HG03097 (cell line): ENCODE results near the gene TPSAB1.
"Not testable (repeated sequence)": the region's sequence is repeated elsewhere in the genome, so short reads cannot be mapped to it uniquely, and the experiment has no call there.

ENCODE experiments used
- ATAC-seq: cut with Tn5 transposase; IDR thresholded peaks from one replicate; pipeline ENCODE4 v1.9.1; 2021; ENCODE audit not compliant: unreplicated experiment, low FRiP score

The TPSAB1 gene

GRCh38 chr16:1222553-1223354 is 17.8 kb upstream of the TPSAB1 start:
- ATAC-seq = no peak

- ATAC-seq = no peak
Observed at GRCh38 chr16:1223355-1224214, 16.9 kb upstream of the TPSAB1 start.

GRCh38 chr16:1224558-1224957 is 15.9 kb upstream of the TPSAB1 start:
- ATAC-seq = no peak

GRCh38 chr16:1225051-1225451 is 15.5 kb upstream of the TPSAB1 start, which contains the start of gene TPSG1:
Gene TPSG1 (minus strand): TSS chr16:1225268. CDS start chr16:1225252, 16 bp downstream.
- no peak for ATAC-seq

GRCh38 chr16:1225728-1226311 is 14.7 kb upstream of the TPSAB1 start:
- ATAC-seq = not testable (repeated sequence)

GRCh38 chr16:1226692-1227091 is 13.8 kb upstream of the TPSAB1 start:
- ATAC-seq = not testable (repeated sequence)

- ATAC-seq = not testable (repeated sequence)
Observed at GRCh38 chr16:1228227-1228626, 12.3 kb upstream of the TPSAB1 start.

GRCh38 chr16:1229476-1229875 is 11.0 kb upstream of the TPSAB1 start:
- ATAC-seq = not testable (repeated sequence)

GRCh38 chr16:1230084-1230470 is 10.4 kb upstream of the TPSAB1 start, which contains the start of gene TPSB2:
Gene TPSB2 (minus strand): TSS chr16:1230184. CDS start chr16:1229951, 233 bp downstream.
- ATAC-seq = not testable (repeated sequence)

- ATAC-seq = not testable (repeated sequence)
Observed at GRCh38 chr16:1230471-1231212, 9.9 kb upstream of the TPSAB1 start.

GRCh38 chr16:1231301-1231700 is 9.2 kb upstream of the TPSAB1 start:
- ATAC-seq = not testable (repeated sequence)

- ATAC-seq = not testable (repeated sequence)
Observed at GRCh38 chr16:1232049-1232748, 8.3 kb upstream of the TPSAB1 start.

GRCh38 chr16:1236659-1237058 is 3.8 kb upstream of the TPSAB1 start:
- ATAC-seq = not testable (repeated sequence)

- no peak for ATAC-seq
Observed at GRCh38 chr16:1237990-1238389, 2.5 kb upstream of the TPSAB1 start.

GRCh38 chr16:1238909-1239308 is 1.6 kb upstream of the TPSAB1 start:
- ATAC-seq = not testable (repeated sequence)

- ATAC-seq = not testable (repeated sequence)
Observed at GRCh38 chr16:1239575-1239974, 930 bp upstream of the TPSAB1 start.

- ATAC-seq = not testable (repeated sequence)
Observed at GRCh38 chr16:1241081-1241480, 576 bp downstream of the TPSAB1 start.

GRCh38 chr16:1243363-1243762 is 2.9 kb downstream of the TPSAB1 start:
- not testable (repeated sequence) for ATAC-seq
